CD4-positive, CD25-positive, alpha-beta regulatory T cell (primary cell): ENCODE data around the gene PROP1. TPM values are rescaled to one million over a fixed set of nuclear protein-coding genes. Genes with fewer than 3 reads are reported as not detected.

Experiments
- ATAC-seq, 2 donors: fragments of 150-1000 bp; cut with Tn5 transposase; one replicate each; pipeline ENCODE4 v1.10.0; 2021; ENCODE audit warnings: low read depth in 2 of 2, moderate number of reproducible peaks in 2 of 2, moderate library complexity in 1 of 2
- DNase-seq, 3 donors: peaks; one replicate each; pipeline versions ENCODE4 v3.0.0 to v3.0.0-alpha.2; 2012 to 2022; ENCODE audit warnings: mixed read lengths in 1 of 3
- H3K27ac ChIP-seq: one replicate; pipeline ENCODE4 v1.7.0; 2013; ENCODE audit warnings: mild to moderate bottlenecking, low read length; ENCODE audit not compliant: insufficient read depth, poor library complexity, severe bottlenecking
- H3K27me3 ChIP-seq: one replicate; pipeline ENCODE4 v1.7.0; 2013; ENCODE audit warnings: low read length; ENCODE audit not compliant: control insufficient read depth, insufficient read depth
- H3K36me3 ChIP-seq: one replicate; pipeline ENCODE4 v1.7.0; 2013; ENCODE audit warnings: mild to moderate bottlenecking, low read length, moderate library complexity; ENCODE audit not compliant: control insufficient read depth, insufficient read depth
- H3K4me1 ChIP-seq: 2 replicates; pipeline ENCODE4 v1.7.0; 2013; ENCODE audit warnings: mild to moderate bottlenecking, low read length; ENCODE audit not compliant: insufficient read depth, control insufficient read depth, poor library complexity, severe bottlenecking
- H3K4me3 ChIP-seq: one replicate; pipeline ENCODE4 v1.7.0; 2013; ENCODE audit warnings: low read depth, mild to moderate bottlenecking, low read length, moderate library complexity
- H3K9me3 ChIP-seq, 2 experiments: 1 replicate in 1 of 2; 2 replicates in 1 of 2; pipeline ENCODE4 v1.7.0; 2013; ENCODE audit warnings: low read length in 2 of 2, mild to moderate bottlenecking in 1 of 2, moderate library complexity in 1 of 2; ENCODE audit not compliant: control insufficient read depth in 2 of 2
- H3K27ac Mint-ChIP-seq, 3 donors: one replicate each; pipeline ENCODE4 v1.8.0; 2020 to 2022; ENCODE audit warnings: mild to moderate bottlenecking in 3 of 3, mixed read lengths in 3 of 3, moderate library complexity in 2 of 3
- H3K27me3 Mint-ChIP-seq: one replicate; pipeline ENCODE4 v1.8.0; 2022; ENCODE audit warnings: mild to moderate bottlenecking, mixed read lengths
- H3K36me3 Mint-ChIP-seq: one replicate; pipeline ENCODE4 v1.8.0; 2020; ENCODE audit warnings: mixed read lengths
- H3K4me1 Mint-ChIP-seq, 4 donors: one replicate each; pipeline ENCODE4 v1.8.0; 2020 to 2022; ENCODE audit warnings: mixed read lengths in 4 of 4, mild to moderate bottlenecking in 1 of 4
- H3K4me3 Mint-ChIP-seq, 4 donors: one replicate each; pipeline ENCODE4 v1.8.0; 2020 to 2022; ENCODE audit warnings: mild to moderate bottlenecking in 4 of 4, mixed read lengths in 4 of 4, moderate library complexity in 3 of 4
- H3K9me3 Mint-ChIP-seq, 7 donors: one replicate each; pipeline ENCODE4 v1.8.0; 2020 to 2022; ENCODE audit warnings: mixed read lengths in 7 of 7, mild to moderate bottlenecking in 3 of 7, moderate library complexity in 2 of 7
- polyA plus RNA-seq, 4 donors: library from polyadenylated mRNA; unstranded; fragments of 300-500 nt; fragmentation: Illumina TruSeq; gene quantifications; one replicate each; pipeline ENCODE4 v1.2.3, GENCODE V29; 2021
- total RNA-seq: library from RNA; stranded (reverse); gene quantifications from one replicate; pipeline ENCODE4 v1.2.3, GENCODE V29; 2022

The PROP1 gene
- total and polyA plus RNA-seq, 5 donors from 2014 or later, result not detected

DNA sequence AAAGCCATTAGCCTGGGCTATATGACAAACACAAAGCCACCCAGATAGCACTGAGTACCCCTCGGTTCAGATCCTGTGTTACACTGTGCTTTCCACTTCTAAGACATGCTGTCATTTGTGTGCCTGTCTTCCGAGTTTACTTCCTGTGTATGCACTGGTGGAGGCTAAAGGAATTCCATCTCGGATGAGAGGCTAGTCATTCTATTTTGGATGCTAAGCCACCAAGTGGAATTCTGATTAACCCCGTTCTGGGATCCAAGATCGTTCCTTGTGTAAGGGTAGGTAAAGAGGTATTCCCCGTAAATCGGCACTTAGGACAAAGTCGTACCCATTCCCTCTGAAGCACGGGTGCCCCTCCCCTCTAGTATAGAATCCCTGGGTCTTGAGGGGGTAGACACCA, 8.7 kb downstream of the PROP1 start:
- Mint-ChIP-seq H3K4me1 (peaks cover 0 to 9% (median 2%) of the 10 kb centered on the region in 4 donors), H3K27ac (no peak overlapping the region), H3K9me3 (peaks cover 0 to 2% (median 0%) of the 10 kb centered on the region in 7 donors), H3K27me3 (peaks cover 52% of the 10 kb centered on the region), H3K4me3 (no peak overlapping the region), H3K36me3 (no peaks in the 10 kb centered on the region)
- DNase-seq, result no peak
- Histone ChIP-seq H3K4me3 (no peak overlapping the region), H3K36me3 (no peaks in the 10 kb centered on the region), H3K9me3 (no peaks in the 10 kb centered on the region), H3K27ac (no peak overlapping the region), H3K4me1 (peaks cover 4% of the 10 kb centered on the region), H3K27me3 (peaks cover 8% of the 10 kb centered on the region)
- ATAC-seq, result no peak

DNA sequence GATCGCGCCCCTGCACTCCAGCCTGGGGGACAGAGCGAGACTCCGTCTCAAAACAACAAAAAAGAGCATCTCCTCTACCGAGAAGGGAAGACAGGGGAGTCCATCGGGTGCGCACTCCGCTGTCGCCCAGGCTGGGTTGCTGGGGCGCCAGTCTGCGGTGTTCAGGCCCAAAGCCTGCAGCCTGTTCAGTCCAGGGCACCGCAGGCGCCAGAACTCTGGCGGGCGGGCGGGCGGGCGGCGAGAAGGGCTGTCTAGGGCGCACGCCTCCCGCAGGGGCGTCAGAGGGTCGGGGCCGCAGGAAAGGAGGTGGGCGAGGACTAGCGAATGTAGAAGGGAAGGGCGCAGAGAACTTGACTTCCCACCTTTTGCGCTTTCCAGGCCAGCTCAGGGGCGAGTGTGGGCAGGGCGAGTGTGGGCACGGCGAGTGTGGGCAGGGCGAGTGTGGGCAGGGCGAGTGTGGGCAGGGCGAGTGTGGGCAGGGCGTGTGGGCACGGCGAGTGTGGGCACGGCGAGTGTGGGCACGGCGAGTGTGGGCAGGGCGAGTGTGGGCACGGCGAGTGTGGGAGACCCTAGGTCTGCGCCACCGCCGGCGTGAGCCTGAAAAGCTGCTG, 10.5 kb downstream of the PROP1 start:
- H3K4me1 Mint-ChIP-seq, result peaks cover 0 to 11% (median 2%) of the 10 kb centered on the region in 4 donors
- DNase-seq, result no peak
- peaks cover 8% of the 10 kb centered on the region for H3K27me3 ChIP-seq
- H3K4me1 ChIP-seq, result peaks cover 4% of the 10 kb centered on the region
- no peak overlapping the region for H3K4me3 ChIP-seq
- no peak overlapping the region for H3K27ac ChIP-seq
- ATAC-seq, result no peak
- no peaks in the 10 kb centered on the region for H3K36me3 ChIP-seq
- H3K27ac Mint-ChIP-seq, result no peak overlapping the region
- H3K4me3 Mint-ChIP-seq, result no peak overlapping the region
- H3K9me3 Mint-ChIP-seq, result peaks cover 0 to 3% (median 0%) of the 10 kb centered on the region in 7 donors
- H3K36me3 Mint-ChIP-seq, result no peaks in the 10 kb centered on the region
- no peaks in the 10 kb centered on the region for H3K9me3 ChIP-seq
- peaks cover 56% of the 10 kb centered on the region for H3K27me3 Mint-ChIP-seq

DNA sequence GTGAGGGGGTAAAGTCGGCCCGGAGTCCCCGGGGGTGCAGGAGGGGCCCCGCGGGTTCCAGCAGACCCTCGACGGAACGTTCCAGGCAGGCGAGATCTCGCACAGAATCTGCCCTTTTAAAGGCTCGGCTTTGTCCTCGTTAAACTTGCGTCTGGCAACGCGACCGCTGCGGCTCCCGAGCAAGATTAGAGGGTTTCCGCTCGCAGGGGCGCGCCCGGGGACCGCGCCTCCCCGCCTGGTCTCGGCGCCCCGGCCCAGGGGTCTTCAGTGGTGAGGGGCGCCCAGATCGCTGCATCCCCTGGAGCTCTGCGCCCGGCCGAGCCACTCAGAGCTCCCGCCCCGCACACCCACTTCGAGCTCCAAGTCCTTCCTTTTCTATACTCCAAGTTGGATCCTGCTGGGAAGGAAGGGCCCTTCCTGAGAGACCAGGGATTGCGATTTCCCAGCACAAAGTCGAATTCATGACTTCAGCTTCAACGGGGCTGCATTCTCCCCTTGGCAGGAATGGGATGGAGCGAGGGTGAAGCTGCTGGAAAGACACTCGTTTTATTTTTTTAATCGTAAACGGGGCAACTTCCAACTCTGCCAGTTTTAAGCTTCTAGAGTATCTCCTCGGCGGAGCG, 11.3 kb downstream of the PROP1 start:
- H3K4me3 Mint-ChIP-seq, result peak overlapping the region in 1 of 4 donors; percentile 5
- no peak for ATAC-seq
- H3K36me3 ChIP-seq, result no peaks in the 10 kb centered on the region

DNA sequence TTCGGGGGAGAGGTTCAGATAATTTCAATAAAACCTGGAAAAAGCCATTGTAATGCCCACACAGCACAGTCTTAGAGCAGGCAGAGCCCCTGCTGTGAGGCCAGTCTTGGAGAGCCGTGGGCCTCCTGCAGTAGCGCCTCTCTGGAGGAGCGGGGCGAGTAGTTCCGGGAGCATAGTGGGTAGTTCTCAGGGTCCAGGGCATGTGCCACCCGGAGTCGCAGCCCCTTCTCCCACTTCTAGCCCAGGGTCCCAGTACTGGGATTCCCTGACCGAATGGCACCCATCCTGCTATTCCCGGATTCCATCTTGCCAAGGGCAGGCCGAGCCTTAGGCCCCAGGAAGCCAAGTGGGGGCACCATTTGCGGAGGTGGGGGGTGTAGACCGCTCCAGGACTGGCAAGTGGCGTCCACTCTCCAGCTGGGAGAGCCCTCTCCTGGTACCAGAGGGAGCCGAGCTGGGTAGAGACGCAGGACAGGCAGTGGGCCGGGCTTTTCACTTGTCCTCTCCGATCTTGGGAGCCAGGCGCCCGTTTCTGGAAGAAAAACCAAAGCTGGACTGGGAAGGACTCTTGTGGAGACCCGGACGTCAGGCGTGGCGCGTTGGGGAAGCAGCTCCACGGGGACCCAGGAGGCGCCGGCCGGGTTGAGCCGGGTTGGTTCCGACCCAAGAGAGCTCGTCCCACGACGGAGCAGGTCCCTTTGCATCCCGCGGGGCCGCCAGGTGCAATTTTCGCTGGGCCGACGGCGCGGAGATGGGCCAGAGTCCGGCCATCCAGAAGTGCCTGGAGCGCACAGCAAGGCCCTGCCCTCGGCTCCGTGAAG, 12.1 kb downstream of the PROP1 start:
- Histone ChIP-seq H3K27me3 (peaks cover 8% of the 10 kb centered on the region), H3K27ac (no peak overlapping the region), H3K4me1 (peaks cover 4% of the 10 kb centered on the region), H3K4me3 (no peak overlapping the region), H3K9me3 (no peaks in the 10 kb centered on the region), H3K36me3 (no peaks in the 10 kb centered on the region)
- Mint-ChIP-seq H3K27ac (no peak overlapping the region), H3K27me3 (peaks cover 56% of the 10 kb centered on the region), H3K9me3 (peaks cover 0 to 3% (median 0%) of the 10 kb centered on the region in 7 donors), H3K4me1 (peaks cover 0 to 11% (median 2%) of the 10 kb centered on the region in 4 donors), H3K4me3 (no peak overlapping the region), H3K36me3 (no peaks in the 10 kb centered on the region)
- ATAC-seq (no peak), DNase-seq (no peak)

More for the DNA sequence above, 11.3 kb downstream of the PROP1 start:
- Histone ChIP-seq H3K4me1 (peaks cover 4% of the 10 kb centered on the region), H3K9me3 (no peaks in the 10 kb centered on the region), H3K4me3 (no peak overlapping the region), H3K27me3 (peaks cover 8% of the 10 kb centered on the region), H3K27ac (no peak overlapping the region)
- H3K4me1 Mint-ChIP-seq, result peaks cover 0 to 11% (median 2%) of the 10 kb centered on the region in 4 donors
- no peaks in the 10 kb centered on the region for H3K36me3 Mint-ChIP-seq
- H3K27me3 Mint-ChIP-seq, result peaks cover 56% of the 10 kb centered on the region
- no peak overlapping the region for H3K27ac Mint-ChIP-seq
- H3K9me3 Mint-ChIP-seq, result peaks cover 0 to 3% (median 0%) of the 10 kb centered on the region in 7 donors
- no peak for DNase-seq

DNA sequence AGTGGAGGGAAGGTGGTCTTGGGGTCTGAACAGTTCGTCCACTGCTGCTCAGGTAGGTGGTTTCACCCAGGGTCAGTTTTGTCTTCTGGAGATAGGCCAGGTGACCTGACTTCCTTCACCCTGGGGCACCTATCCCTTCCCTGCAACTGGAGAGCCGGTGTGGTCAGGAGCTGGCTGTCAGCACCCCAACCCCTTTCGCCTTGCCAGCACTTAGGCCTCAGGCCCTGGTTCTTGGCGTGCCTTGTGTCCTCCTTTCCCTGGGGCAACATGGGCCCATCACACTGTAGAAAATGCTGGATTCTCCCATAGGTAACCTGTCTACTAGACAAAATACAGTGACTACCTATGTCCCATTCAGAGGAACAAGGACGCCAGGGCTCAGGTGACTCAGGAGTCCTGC, 13.1 kb downstream of the PROP1 start:
- Mint-ChIP-seq H3K9me3 (peaks cover 0 to 3% (median 0%) of the 10 kb centered on the region in 7 donors), H3K4me1 (peaks cover 0 to 11% (median 2%) of the 10 kb centered on the region in 4 donors), H3K27me3 (peaks cover 56% of the 10 kb centered on the region), H3K27ac (no peak overlapping the region), H3K36me3 (no peaks in the 10 kb centered on the region), H3K4me3 (no peak overlapping the region)
- peaks cover 8% of the 10 kb centered on the region for H3K27me3 ChIP-seq
- no peak overlapping the region for H3K4me3 ChIP-seq
- no peaks in the 10 kb centered on the region for H3K36me3 ChIP-seq
- no peaks in the 10 kb centered on the region for H3K9me3 ChIP-seq
- peaks cover 4% of the 10 kb centered on the region for H3K4me1 ChIP-seq
- DNase-seq, result no peak
- no peak overlapping the region for H3K27ac ChIP-seq
- no peak for ATAC-seq

DNA sequence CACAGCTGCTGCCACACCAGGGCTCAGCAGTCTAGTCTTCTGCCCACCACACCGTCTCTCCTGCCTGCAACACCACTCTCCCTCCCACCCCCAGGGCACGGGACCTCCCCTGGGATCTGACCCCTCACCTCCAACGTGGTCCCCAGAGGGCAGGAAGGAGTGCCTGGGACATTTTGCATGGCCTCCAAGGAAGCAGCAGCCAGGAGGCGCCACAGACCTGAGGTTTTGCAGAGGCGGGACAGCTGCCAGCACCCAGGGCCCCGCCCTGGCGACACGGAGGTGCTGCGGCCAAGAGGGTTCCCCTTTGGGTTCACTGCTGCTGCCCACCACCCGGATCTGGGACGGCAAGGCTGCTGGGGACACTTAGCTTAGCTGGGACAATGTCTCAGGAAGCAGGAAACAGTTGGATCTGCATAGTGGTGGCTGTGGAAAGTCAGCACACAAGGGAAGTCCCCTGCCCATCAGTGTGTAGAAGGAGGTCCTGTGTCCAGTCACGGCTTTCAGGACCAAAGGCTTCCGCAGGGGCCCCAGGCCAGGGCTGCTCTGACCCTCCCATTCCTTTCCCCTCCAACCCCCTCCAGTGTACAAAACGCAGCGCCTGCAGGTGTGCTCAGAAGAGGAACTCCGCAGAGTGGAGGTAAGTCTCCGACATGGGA, 13.8 kb downstream of the PROP1 start:
- Histone ChIP-seq H3K27ac (no peak overlapping the region), H3K4me3 (no peak overlapping the region), H3K27me3 (peaks cover 8% of the 10 kb centered on the region), H3K4me1 (peaks cover 4% of the 10 kb centered on the region), H3K36me3 (no peaks in the 10 kb centered on the region), H3K9me3 (no peaks in the 10 kb centered on the region)
- DNase-seq (peak in 2 of 3 donors; percentile 7 to 34), ATAC-seq (no peak)
- peaks cover 51% of the 10 kb centered on the region for H3K27me3 Mint-ChIP-seq
- no peaks in the 10 kb centered on the region for H3K36me3 Mint-ChIP-seq
- H3K9me3 Mint-ChIP-seq, result peaks cover 0 to 3% (median 0%) of the 10 kb centered on the region in 7 donors
- peak overlapping the region in 1 of 3 donors; percentile 62 for H3K27ac Mint-ChIP-seq
- H3K4me1 Mint-ChIP-seq, result peaks cover 0 to 11% (median 2%) of the 10 kb centered on the region in 4 donors
- H3K4me3 Mint-ChIP-seq, result no peak overlapping the region

DNA sequence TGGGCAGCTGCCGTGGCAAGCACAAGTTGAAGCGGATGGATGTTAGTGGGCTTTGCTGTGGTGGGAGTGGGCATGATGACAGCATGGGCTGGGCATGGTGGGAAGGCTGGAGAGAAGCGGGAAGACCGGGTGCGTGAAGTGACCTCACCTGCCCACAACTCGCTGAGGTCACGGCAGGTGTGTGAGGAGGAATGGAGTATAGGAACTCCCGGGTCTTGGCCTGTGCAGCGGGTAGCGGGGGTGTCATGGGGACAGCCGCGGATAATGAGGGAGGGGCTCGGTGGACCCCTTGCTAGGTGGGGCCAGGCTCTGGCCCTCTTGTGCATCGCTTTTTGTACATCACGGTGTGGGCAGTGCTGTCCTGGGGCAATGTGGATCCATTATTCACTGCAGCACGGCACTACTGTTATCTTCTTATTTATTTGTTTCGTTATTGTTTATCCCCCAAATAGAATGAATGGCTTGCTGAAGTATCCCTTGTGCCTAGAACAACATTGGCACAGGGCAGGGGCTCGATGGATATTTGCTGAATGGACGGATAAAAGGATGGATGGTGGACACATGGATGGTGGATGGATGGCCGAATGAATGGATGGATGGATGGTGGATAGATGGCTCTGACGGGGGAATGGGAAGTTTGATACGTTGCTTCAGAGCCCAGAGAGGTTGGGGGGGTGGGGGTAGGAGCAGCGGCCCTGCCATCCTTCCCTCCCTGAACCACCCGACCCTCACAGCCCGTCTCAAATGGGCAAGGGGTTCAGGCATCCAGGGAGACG, 14.6 kb downstream of the PROP1 start:
- DNase-seq (no peak), ATAC-seq (no peak)
- no peak overlapping the region for H3K27ac ChIP-seq
- H3K9me3 ChIP-seq, result no peaks in the 10 kb centered on the region
- Mint-ChIP-seq H3K4me1 (peaks cover 0 to 11% (median 2%) of the 10 kb centered on the region in 4 donors), H3K36me3 (no peaks in the 10 kb centered on the region), H3K27me3 (peaks cover 44% of the 10 kb centered on the region), H3K9me3 (peaks cover 0 to 3% (median 0%) of the 10 kb centered on the region in 7 donors), H3K27ac (peak overlapping the region in 1 of 3 donors; percentile 78), H3K4me3 (no peak overlapping the region)
- H3K4me1 ChIP-seq, result peaks cover 4% of the 10 kb centered on the region
- H3K36me3 ChIP-seq, result no peaks in the 10 kb centered on the region
- H3K4me3 ChIP-seq, result no peak overlapping the region
- H3K27me3 ChIP-seq, result peaks cover 7% of the 10 kb centered on the region
